Natural killer cell treated with Interleukin-12 subunit alpha and Interleukin-12 subunit beta and Interleukin-15 and Interleukin-18, amount 100 ng/mL, for 72 hours (primary cell): ENCODE results near the gene LRPAP1. TPM values are rescaled to one million over a fixed set of nuclear protein-coding genes. Genes with fewer than 3 reads are reported as not detected.
"Not testable (repeated sequence)": the region's sequence is repeated elsewhere in the genome, so short reads cannot be mapped to it uniquely, and the experiment has no call there.

Source experiments
- ATAC-seq, 2 donors: fragments of 150-1000 bp; cut with Tn5 transposase in 1 of 2; sonication (Bioruptor Pico), chemical (Tn5 transposase) in 1 of 2; 2 replicates each; pipeline ENCODE4 v1.10.0; 2021
- DNase-seq: peaks from one replicate; pipeline ENCODE4 v3.0.0; 2022; ENCODE audit warnings: low spot score
- H3K27ac Mint-ChIP-seq, 2 donors: 1 replicate in 1 of 2; 2 replicates in 1 of 2; pipeline ENCODE4 v1.8.0; 2022; ENCODE audit warnings: mixed read lengths in 2 of 2, mild to moderate bottlenecking in 1 of 2, moderate library complexity in 1 of 2
- H3K27me3 Mint-ChIP-seq, 2 donors: 1 replicate in 1 of 2; 2 replicates in 1 of 2; pipeline ENCODE4 v1.8.0; 2022; ENCODE audit warnings: mixed read lengths in 2 of 2
- H3K36me3 Mint-ChIP-seq: one replicate; pipeline ENCODE4 v1.8.0; 2022; ENCODE audit warnings: mixed read lengths
- H3K4me1 Mint-ChIP-seq, 2 donors: 1 replicate in 1 of 2; 2 replicates in 1 of 2; pipeline ENCODE4 v1.8.0; 2022; ENCODE audit warnings: low read depth in 2 of 2, mixed read lengths in 2 of 2, mild to moderate bottlenecking in 1 of 2
- H3K4me3 Mint-ChIP-seq: one replicate; pipeline ENCODE4 v1.8.0; 2022; ENCODE audit warnings: mixed read lengths
- H3K9me3 Mint-ChIP-seq: 2 replicates; pipeline ENCODE4 v1.8.0; 2022; ENCODE audit warnings: mixed read lengths
- total RNA-seq, 2 donors: library from RNA; stranded (reverse); gene quantifications; one replicate each; pipeline ENCODE4 v1.2.3, GENCODE V29; 2022

LRPAP1 gene
- total RNA-seq, 2 donors from 2014 or later: 101 to 118 TPM

DNA sequence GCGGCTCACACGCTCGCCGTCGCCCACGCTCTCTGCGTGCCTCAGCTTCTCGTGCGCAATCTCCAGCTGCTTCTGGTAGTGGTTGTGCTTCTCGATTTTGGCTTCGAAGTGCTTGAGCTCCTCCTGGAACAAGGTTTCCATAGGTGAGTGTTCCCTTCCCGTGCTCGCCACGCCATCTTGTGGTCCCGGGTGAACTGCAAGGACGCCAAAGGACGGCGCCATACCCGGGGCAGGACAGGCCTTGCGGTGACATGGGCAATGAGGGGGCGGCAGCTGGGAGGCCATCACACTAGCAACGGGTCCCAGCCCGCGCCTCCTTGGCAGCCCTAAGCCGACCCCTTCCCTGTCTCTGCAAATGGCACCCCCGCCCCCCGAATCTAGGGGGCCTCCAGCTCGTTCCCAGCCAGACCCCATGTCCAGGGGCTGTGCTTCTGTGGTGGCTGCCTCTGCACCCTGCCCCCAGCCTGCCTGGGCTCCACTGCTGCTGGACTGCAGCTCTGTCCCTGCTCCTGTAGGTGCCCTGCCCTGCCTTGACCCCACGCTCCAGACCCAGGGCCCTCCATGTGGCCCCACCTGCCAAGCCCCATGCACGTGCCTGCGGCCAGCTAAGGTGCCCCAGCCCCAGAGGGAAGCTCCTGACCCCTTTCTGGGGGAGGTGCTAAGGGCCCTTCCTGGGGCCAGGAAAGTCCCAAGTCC lies 17.3 kb downstream of the LRPAP1 start:
- no peak for ATAC-seq

DNA sequence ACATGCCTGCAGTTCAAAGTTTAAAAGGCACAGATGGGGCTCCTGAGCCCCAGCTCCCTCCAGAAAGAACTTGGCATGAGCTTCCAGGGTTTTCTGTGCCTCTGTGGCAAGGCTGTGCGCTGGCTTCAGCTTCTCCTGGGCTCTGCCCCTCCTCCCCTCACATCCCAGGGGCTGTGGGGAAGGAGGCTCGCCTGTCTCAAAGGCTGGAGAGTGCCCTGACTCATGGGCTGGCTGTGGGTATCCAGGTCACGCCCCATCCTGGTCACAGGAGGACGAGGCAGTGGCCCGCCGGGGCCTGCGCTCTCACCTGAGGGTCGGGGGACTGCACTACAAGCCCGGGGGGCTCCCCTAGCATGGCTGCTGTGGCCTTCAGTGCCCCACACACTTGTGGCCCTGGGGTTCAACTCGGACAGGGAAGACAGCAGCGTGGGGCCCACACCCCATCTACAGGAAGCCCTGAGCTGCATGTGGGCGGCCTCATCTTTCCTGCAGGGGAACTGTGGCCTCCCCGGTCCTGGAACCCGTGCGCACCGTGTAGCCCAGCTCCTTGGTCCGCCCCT lies 17.9 kb downstream of the LRPAP1 start:
- Mint-ChIP-seq H3K9me3 (no peaks in the 10 kb centered on the region), H3K36me3 (no peaks in the 10 kb centered on the region), H3K4me1 (no peaks in the 10 kb centered on the region), H3K27me3 (no peaks in the 10 kb centered on the region), H3K27ac (no peak overlapping the region), H3K4me3 (no peak overlapping the region)
- ATAC-seq (no peak), DNase-seq (peak; percentile 56)

More for the DNA sequence above, 17.3 kb downstream of the LRPAP1 start:
- Mint-ChIP-seq H3K27me3 (no peaks in the 10 kb centered on the region), H3K4me3 (no peak overlapping the region), H3K36me3 (no peaks in the 10 kb centered on the region), H3K4me1 (no peaks in the 10 kb centered on the region), H3K9me3 (no peaks in the 10 kb centered on the region), H3K27ac (no peak overlapping the region)
- peak; percentile 57 for DNase-seq

DNA sequence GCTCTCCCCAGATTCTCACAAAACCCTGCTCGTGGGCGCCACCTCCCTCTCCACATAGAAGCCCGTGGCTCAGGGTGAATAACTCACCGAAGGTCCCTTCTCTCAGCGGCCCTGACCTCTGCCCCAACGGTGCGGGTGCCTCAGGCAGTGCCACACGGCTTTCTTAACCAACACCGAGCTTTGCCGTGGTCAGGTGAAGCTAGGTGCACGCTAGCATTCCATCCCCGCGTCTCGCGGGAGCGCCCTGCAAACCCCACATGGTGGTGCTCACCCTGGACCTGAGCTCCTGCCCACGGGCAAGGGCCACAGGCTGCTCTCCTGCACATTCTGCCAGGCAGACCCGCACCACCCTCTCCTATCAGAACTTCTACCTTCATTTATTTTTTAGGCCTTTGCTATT lies 18.4 kb downstream of the LRPAP1 start:
- Mint-ChIP-seq H3K4me3 (no peak overlapping the region), H3K9me3 (no peaks in the 10 kb centered on the region), H3K27ac (no peak overlapping the region), H3K36me3 (peaks cover under 1% of the 10 kb centered on the region), H3K27me3 (no peaks in the 10 kb centered on the region), H3K4me1 (no peaks in the 10 kb centered on the region)
- no peak for ATAC-seq
- DNase-seq: peak; percentile 52

DNA sequence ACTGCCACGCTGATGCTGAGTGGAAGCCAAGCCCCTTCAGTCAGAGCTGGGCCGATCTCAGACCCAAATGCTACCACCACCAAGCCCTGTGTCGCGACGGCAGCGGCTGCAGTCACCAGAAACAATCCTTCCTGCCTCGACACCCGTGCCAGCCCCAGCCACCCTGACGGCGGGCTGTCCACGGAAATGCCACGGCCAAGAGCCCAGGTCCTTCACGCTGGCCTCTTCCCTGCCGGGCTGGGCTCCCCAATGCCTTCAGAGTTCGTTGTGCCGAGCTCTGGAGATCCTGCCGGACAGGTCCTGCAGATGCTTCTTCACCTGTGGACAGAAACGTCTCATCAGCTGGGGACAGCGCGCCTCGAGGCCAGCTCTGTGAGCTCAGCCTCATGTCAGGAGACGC lies 19.5 kb downstream of the LRPAP1 start:
- no peak overlapping the region for H3K27ac Mint-ChIP-seq
- H3K9me3 Mint-ChIP-seq: no peaks in the 10 kb centered on the region
- peaks cover 7% of the 10 kb centered on the region for H3K36me3 Mint-ChIP-seq
- no peak overlapping the region for H3K4me3 Mint-ChIP-seq
- DNase-seq (peak; percentile 55), ATAC-seq (no peak)
- H3K27me3 Mint-ChIP-seq: no peaks in the 10 kb centered on the region
- H3K4me1 Mint-ChIP-seq: no peaks in the 10 kb centered on the region

DNA sequence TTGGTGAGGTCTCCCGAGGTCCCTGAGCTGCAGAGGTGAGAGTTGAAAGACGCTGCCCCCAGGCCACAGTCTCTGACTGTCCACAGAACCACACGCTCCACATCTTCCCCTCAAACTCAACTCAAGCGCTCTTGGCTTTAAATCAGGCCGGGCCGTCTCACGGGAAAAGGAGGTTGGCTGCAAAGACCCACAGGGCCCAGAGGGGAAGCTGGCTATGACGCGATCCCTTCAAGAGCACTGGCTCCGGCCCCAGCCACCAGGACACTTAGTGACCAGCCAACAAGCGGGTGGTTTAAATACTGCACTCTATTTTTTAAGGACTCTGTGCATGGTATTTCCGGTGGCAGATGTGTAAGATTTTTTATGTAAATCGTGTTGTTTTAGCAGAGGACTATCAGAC lies 19.9 kb downstream of the LRPAP1 start:
- Mint-ChIP-seq H3K27me3 (no peaks in the 10 kb centered on the region), H3K4me1 (no peaks in the 10 kb centered on the region), H3K36me3 (peaks cover 7% of the 10 kb centered on the region), H3K27ac (no peak overlapping the region), H3K4me3 (no peak overlapping the region), H3K9me3 (no peaks in the 10 kb centered on the region)
- no peak for ATAC-seq
- DNase-seq: peak; percentile 28

DNA sequence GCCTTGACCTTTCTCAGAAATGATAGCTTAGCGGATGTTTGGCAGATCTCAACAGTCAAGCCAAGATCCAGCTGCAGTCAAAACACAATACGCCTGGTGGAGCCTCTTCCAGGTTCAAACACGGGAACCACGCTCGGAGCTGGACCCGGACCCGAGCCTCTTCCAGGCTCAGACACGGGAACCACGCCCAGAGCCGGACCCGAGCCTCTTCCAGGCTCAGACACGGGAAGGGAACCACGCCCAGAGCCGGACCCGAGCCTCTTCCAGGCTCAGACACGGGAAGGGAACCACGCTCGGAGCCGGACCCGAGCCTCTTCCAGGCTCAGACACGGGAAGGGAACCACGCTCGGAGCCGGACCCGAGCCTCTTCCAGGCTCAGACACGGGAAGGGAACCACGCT lies 20.6 kb downstream of the LRPAP1 start:
- not testable (repeated sequence) for H3K9me3 Mint-ChIP-seq, DNase-seq, ATAC-seq, H3K4me3 Mint-ChIP-seq, H3K36me3 Mint-ChIP-seq, H3K27ac Mint-ChIP-seq, H3K4me1 Mint-ChIP-seq, H3K27me3 Mint-ChIP-seq

DNA sequence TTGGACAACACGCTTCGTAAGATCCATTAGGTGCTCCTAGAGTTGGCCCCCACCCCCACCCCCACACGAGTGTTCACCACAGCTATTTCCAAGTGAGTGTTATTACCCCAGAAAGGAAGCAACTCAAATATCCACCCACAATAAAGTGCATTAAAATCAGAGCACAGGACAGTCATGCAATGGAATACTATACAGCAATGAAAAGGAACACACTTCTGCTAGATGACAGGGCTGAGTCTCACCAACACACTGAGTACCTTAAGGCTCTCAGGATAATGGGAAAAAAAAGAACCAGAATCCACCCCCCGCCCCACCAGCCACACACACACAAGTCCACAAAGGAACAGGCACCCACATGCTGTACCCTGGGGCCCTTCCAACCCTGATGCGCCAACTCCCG lies 21.0 kb downstream of the LRPAP1 start:
- Mint-ChIP-seq H3K27ac (no peak overlapping the region), H3K9me3 (no peaks in the 10 kb centered on the region)

DNA sequence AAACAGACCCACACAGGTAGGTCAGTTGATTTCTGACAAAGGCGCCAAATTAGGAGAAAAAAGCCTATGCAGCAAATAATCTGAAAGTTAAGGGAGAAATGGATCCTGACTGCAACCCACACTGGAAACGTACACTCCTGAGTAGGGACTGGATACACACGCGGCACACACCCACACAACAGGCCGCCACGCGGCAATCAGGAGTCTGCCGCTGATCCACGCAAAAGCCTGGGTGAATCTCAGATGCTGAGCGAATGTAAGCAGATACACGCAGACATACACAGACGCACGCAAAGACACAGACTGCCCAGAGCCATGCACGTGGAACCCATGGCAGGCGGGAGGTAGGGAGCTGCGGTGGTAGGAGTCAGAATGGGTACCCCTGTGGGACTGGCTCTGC lies 21.7 kb downstream of the LRPAP1 start:
- Mint-ChIP-seq H3K4me1 (no peaks in the 10 kb centered on the region), H3K36me3 (peaks cover 7% of the 10 kb centered on the region), H3K9me3 (no peaks in the 10 kb centered on the region), H3K27me3 (no peaks in the 10 kb centered on the region), H3K27ac (no peak overlapping the region), H3K4me3 (no peak overlapping the region)
- no peak for DNase-seq
- no peak for ATAC-seq

More for the DNA sequence above, 21.0 kb downstream of the LRPAP1 start:
- Mint-ChIP-seq H3K4me1 (no peaks in the 10 kb centered on the region), H3K36me3 (peaks cover 7% of the 10 kb centered on the region), H3K4me3 (no peak overlapping the region), H3K27me3 (no peaks in the 10 kb centered on the region)
- no peak for DNase-seq
- no peak for ATAC-seq

DNA sequence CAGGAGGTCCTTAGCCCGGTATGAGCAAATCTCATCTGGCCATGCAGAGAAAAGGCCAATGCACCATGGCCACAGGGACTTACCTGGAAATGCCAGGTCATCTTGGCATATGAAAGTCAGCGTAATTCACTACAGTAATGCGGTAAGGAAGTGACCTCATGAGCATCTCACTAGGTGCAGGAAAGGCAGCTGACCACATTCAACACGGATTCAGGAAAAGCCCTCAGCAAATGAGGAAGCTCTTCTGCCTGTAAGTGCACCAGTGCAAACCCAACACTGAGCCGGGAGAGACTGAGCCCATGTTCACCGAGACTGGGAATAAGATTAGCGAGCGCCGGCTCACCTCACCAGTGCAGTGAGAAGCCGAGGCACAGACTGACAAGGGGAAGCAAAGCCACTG lies 23.7 kb downstream of the LRPAP1 start:
- H3K27ac Mint-ChIP-seq: no peak overlapping the region
- DNase-seq: no peak
- ATAC-seq: no peak
- peaks cover 2 to 3% of the 10 kb centered on the region in 2 donors for H3K4me1 Mint-ChIP-seq
- H3K4me3 Mint-ChIP-seq: no peak overlapping the region
- no peaks in the 10 kb centered on the region for H3K27me3 Mint-ChIP-seq
- H3K36me3 Mint-ChIP-seq: peaks cover 8% of the 10 kb centered on the region
- H3K9me3 Mint-ChIP-seq: no peaks in the 10 kb centered on the region

DNA sequence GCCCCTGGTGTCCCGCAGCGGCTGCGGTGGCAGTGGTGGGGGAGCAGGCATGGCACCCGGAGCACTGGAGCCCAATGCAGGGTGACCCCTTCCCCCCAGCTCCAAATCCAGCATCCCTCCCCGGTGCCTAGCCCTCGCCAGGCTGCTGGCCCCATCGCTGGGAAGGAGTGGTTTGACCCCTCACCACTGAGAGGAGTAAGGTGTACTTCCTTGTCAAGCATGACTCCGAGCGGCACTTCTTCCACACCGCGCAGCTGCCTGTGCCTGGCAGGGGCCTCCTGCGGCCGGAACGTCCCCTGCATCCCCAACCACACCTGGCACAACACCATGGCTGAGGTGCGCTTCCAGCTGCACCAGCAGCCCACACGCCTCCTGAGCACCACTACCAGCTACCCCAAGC lies 27.0 kb downstream of the LRPAP1 start:
- Mint-ChIP-seq H3K9me3 (no peaks in the 10 kb centered on the region), H3K4me3 (no peak overlapping the region), H3K27ac (no peak overlapping the region), H3K4me1 (peaks cover 6 to 7% of the 10 kb centered on the region in 2 donors), H3K27me3 (no peaks in the 10 kb centered on the region), H3K36me3 (peaks cover 11% of the 10 kb centered on the region)
- no peak for DNase-seq
- ATAC-seq: peak in 1 of 2 donors; percentile 21

DNA sequence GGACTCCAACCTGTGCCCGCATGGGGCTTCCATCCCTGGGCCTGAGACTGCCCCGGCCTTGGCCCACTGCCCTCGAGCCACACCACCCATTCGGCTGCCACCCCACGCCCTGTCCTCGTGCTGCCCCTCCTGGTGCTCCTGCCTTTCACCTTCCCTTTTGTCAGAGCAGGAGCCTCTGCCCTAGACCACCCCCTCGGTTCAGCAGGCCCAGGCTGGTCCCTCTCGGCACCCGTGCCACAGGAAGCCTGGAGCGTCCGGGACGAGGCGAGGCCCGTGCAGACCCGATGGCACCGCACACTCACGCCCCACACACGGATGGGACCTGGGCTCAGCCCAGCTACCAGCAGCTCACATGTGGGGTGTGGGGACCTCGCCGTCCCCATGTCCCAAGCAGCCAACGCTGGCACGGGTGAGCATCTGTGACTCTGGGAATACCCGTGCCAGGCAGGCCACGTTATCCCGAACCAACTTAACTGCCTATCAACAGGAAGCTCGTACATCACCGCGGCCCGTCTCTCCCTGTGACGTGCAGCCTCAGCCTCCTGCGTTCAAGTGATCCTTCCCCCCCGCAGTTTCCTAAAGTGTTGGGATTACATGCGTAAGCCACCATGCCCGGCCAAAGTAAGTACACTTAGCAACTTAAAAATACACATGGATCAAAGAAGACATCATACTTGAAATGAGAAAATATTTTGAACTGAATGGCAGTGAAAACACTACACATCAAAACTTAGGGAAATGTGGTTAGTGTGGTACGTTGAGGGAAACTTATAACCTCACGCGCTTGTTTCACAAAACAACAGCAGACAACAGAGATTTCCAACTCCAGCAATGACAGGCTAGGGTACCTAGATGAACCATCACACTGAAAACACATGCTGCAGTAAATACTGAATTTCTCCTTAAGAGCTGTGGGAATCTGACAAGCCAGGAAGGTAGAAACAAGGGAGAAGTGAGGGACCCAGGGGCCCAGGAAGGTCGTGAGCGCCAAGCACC lies 29.0 kb downstream of the LRPAP1 start:
- H3K27ac Mint-ChIP-seq: no peak overlapping the region

DNA sequence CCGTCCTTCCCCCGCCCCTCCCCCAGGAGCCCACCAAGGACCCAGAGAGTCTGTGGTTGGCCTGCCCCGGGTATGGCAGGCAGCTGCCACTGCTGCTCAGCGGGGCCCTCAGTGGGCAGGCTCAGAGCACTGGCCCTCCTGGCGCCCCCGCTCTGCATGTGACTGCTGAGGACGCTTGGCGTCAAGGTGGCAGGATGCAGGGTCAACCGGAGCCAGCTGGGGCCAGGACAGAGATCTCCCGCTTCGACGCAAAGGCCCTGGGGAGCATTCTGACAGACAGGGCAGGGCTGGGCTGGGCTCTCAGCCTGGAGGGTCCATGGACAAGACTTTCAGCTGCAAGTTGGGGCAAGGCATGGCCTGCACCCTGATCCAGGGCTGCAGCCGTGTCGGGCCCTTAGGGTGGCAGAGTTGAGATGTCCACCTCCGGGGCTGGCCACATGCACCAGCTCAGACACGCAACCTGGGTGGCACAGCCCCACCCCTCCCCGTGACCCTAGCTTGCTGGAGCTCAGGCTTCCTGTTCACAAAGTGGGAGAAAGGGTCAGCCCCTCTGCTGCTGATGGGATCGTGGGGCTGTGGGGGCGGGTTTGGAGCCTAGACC lies 30.3 kb downstream of the LRPAP1 start:
- no peaks in the 10 kb centered on the region for H3K9me3 Mint-ChIP-seq
- H3K36me3 Mint-ChIP-seq: peaks cover 5% of the 10 kb centered on the region
- ATAC-seq: no peak
- no peak overlapping the region for H3K4me3 Mint-ChIP-seq
- H3K27ac Mint-ChIP-seq: no peak overlapping the region
- DNase-seq: no peak
- H3K4me1 Mint-ChIP-seq: peaks cover 7% of the 10 kb centered on the region in 2 donors
- H3K27me3 Mint-ChIP-seq: no peaks in the 10 kb centered on the region

More for the DNA sequence above, 29.0 kb downstream of the LRPAP1 start:
- no peaks in the 10 kb centered on the region for H3K9me3 Mint-ChIP-seq
- H3K27me3 Mint-ChIP-seq: no peaks in the 10 kb centered on the region
- no peak overlapping the region for H3K4me3 Mint-ChIP-seq
- no peak for ATAC-seq
- H3K36me3 Mint-ChIP-seq: peaks cover 5% of the 10 kb centered on the region
- DNase-seq: no peak
- H3K4me1 Mint-ChIP-seq: peaks cover 6 to 7% of the 10 kb centered on the region in 2 donors

DNA sequence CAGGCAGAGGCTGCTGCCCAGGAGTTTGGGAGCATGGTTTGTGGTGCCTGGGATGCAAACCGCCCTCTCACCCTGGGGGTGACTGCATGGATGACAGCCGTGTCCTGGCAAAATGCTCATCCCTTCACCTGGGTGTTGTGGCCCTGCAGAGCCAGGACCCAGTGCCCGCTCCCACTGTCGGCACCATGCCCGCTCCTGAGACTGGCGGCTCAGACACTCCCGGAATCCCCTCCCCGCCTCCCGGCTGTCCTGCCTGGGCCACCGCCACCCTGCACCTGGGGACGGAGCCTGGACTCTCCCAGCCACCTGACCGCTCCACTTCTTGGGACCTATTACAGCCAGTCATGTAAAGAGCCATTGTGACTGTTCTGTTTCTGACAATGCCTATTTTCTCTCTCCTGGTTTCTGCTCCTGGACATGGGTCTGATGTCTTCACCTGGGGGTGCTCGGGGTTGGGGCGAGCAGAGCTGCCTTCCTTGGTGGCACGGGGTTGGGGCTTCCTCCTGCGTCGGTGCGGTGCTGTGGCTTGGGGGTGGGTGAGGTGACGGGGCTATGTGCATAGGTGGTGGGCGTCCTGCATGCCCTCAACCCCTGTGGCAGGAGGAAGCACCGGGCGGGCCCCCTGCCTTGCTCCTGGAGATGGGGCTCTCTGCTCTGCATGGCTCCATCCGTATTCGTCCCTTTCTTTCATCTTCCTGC lies 30.9 kb downstream of the LRPAP1 start:
- ATAC-seq (no peak), DNase-seq (no peak)
- no peaks in the 10 kb centered on the region for H3K9me3 Mint-ChIP-seq
- H3K4me3 Mint-ChIP-seq: no peak overlapping the region
- peaks cover 7 to 9% of the 10 kb centered on the region in 2 donors for H3K4me1 Mint-ChIP-seq
- H3K27me3 Mint-ChIP-seq: no peaks in the 10 kb centered on the region
- no peak overlapping the region for H3K27ac Mint-ChIP-seq
- H3K36me3 Mint-ChIP-seq: peaks cover 5% of the 10 kb centered on the region
